ENCODE data around the gene RAI14. TPM values are rescaled to one million over a fixed set of nuclear protein-coding genes. Genes with fewer than 3 reads are reported as not detected.

The RAI14 gene
- total RNA-seq, 4 donors from 2014 or later, result 1.1 to 3.6 (median 1.7) TPM

DNA sequence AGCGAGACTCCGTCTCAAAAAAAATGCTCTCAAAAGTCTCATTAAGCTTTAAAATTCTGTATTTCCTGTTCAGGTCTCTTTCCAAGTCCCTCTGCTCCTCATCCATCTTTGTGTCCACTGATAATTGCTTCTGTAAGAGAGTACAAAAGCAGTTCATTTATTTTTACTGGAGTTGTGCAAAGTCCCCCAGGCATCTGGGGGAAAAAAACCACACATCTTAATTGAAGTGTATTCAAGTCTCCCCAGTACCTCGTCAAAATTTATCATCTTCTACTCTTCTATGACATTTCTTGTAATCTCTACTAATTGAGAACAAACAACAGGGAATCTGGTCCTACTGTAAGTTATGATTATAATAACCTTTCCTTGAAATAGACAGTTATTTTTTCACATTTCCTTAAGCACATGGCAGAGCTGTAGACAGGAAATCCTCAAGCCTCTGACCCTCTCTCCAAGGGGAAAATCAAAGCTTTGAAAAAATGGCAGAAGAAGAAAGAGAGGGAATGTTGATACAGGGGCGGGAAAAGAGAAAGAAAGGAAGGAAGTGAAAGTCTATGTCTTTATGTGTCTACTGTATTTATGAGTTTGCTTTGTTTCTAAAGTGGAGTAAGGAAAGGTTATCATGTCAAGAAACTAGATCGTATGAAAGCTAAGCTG, 51.5 kb downstream of the RAI14 start:
- Histone ChIP-seq H3K9me3 (no peaks in the 10 kb centered on the region), H3K27ac (no peak overlapping the region), H3K27me3 (no peaks in the 10 kb centered on the region), H3K36me3 (no peaks in the 10 kb centered on the region), H3K4me3 (no peak overlapping the region), H3K4me1 (no peaks in the 10 kb centered on the region)
- no peak for ATAC-seq
- TF ChIP-seq, protein P1, sequence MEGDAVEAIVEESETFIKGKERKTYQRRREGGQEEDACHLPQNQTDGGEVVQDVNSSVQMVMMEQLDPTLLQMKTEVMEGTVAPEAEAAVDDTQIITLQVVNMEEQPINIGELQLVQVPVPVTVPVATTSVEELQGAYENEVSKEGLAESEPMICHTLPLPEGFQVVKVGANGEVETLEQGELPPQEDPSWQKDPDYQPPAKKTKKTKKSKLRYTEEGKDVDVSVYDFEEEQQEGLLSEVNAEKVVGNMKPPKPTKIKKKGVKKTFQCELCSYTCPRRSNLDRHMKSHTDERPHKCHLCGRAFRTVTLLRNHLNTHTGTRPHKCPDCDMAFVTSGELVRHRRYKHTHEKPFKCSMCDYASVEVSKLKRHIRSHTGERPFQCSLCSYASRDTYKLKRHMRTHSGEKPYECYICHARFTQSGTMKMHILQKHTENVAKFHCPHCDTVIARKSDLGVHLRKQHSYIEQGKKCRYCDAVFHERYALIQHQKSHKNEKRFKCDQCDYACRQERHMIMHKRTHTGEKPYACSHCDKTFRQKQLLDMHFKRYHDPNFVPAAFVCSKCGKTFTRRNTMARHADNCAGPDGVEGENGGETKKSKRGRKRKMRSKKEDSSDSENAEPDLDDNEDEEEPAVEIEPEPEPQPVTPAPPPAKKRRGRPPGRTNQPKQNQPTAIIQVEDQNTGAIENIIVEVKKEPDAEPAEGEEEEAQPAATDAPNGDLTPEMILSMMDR (IDR thresholded peaks at IDR 0.05 in 4 of 5, conservative IDR thresholded peaks at IDR 0.05 in 1 of 5), result no peak
- TF ChIP-seq POLR2A (IDR thresholded peaks at IDR 0.05), result no peak
- in situ Hi-C loops (cut with MboI; ENCODE audit: low sequenced_read_pairs in 4 of 4), result no loop called here
- no peak for DNase-seq
- intact Hi-C loops (cut with DNase I; ENCODE audit: low total_unique reads), result no loop called here

DNA sequence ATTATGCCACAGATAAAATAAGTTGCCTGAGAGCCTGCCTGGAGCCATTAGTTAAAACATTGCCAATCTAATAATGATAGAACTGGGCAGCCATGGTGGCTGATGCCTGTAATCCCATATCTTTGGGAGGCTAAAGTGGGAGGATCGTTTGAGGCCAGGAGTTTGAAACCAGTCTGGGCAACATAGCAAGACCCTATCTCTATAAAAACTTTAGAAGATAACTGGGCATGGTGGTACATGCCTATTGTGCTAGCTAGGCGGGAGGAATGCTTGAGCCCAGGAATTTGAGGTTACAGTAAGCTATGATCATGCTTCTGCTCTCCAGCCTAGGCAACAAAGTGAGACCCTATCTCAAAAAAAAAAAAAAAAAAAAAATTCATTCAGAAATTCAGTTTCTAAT, 52.6 kb downstream of the RAI14 start:
- intact Hi-C loops (cut with DNase I; ENCODE audit: low total_unique reads), result no loop called here
- TF ChIP-seq POLR2A (IDR thresholded peaks at IDR 0.05), result no peak
- TF ChIP-seq, protein P1 (IDR thresholded peaks at IDR 0.05 in 4 of 5, conservative IDR thresholded peaks at IDR 0.05 in 1 of 5), result no peak
- no peak overlapping the region for H3K4me3 ChIP-seq
- no peak for DNase-seq
- H3K27ac ChIP-seq, result no peak overlapping the region
- H3K27me3 ChIP-seq, result no peaks in the 10 kb centered on the region
- H3K4me1 ChIP-seq, result no peaks in the 10 kb centered on the region
- H3K9me3 ChIP-seq, result no peaks in the 10 kb centered on the region
- ATAC-seq, result no peak
- in situ Hi-C loops (cut with MboI; ENCODE audit: low sequenced_read_pairs in 4 of 4), result no loop called here
- H3K36me3 ChIP-seq, result no peaks in the 10 kb centered on the region

DNA sequence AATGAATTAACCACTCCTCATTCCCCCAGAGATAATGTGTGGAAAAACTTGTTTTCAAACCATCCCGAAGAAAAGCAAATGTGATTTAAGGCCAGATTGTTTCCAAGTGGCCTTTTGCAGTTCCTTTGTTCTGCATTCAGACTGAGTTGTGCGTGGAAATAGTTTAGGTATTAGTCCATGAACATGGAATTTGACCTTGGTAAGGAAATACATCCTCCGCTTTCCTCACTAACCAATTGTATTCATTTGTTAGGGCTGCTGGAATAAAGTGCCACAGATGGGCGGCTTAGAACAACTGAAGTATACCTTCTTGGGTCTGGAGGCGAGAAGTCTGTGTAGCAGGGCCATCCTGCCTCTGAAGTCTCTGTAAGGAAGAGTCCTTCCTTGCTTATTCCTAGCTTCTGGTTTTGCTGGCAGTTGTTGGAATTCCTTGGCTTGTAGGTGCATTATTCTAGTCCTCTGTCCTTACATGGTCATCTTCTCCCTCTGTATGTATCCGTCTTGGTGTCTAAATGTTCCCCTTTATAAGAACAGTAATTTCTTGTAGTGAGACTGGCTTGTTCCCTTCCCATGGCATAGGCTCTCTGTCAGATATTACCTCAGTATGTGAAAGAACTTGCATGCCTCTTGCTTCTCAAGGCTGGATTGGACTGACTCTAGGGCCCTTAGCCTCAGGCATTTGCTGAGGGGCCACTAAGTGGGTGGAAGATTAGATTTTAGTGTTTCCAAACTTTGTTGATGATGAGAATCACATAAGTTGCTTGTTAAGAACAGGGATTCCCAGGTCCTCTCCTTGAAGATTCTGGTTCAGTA, 53.9 kb downstream of the RAI14 start:
- no peaks in the 10 kb centered on the region for H3K4me1 ChIP-seq
- ATAC-seq (no peak), DNase-seq (no peak)
- H3K27me3 ChIP-seq, result no peaks in the 10 kb centered on the region
- no peak overlapping the region for H3K27ac ChIP-seq
- no peaks in the 10 kb centered on the region for H3K36me3 ChIP-seq
- in situ Hi-C loops (cut with MboI; ENCODE audit: low sequenced_read_pairs in 4 of 4), result no loop called here
- intact Hi-C loops (cut with DNase I; ENCODE audit: low total_unique reads), result no loop called here
- TF ChIP-seq, protein P1 (IDR thresholded peaks at IDR 0.05 in 4 of 5, conservative IDR thresholded peaks at IDR 0.05 in 1 of 5), result no peak
- TF ChIP-seq POLR2A (IDR thresholded peaks at IDR 0.05), result no peak
- no peak overlapping the region for H3K4me3 ChIP-seq
- H3K9me3 ChIP-seq, result no peaks in the 10 kb centered on the region

DNA sequence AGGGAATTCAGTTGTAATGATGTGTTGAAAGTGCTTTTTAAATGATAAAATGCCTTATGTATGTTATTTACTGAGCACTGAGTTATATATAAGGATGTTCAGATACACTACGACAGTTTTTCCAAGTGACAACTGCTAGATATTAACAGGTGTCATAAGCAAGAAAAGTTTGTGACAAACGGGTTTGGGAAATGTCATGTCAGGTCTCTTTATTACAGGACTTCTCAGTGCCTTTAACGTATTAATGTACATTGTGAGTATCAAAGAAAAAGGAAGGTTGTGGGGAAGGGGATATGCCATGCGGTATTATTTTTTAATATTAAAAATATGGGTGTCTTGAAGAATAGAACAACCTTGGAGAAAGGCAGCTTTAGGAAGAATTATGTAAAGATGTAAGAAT, 56.4 kb downstream of the RAI14 start:
- intact Hi-C loops (cut with DNase I; ENCODE audit: low total_unique reads) (no loop called here), in situ Hi-C loops (cut with MboI; ENCODE audit: low sequenced_read_pairs in 4 of 4) (no loop called here)
- DNase-seq (no peak), ATAC-seq (no peak)
- Histone ChIP-seq H3K4me1 (no peaks in the 10 kb centered on the region), H3K27ac (no peak overlapping the region), H3K36me3 (no peaks in the 10 kb centered on the region), H3K9me3 (no peaks in the 10 kb centered on the region), H3K4me3 (no peak overlapping the region), H3K27me3 (no peaks in the 10 kb centered on the region)
- TF ChIP-seq, protein P1 (IDR thresholded peaks at IDR 0.05 in 4 of 5, conservative IDR thresholded peaks at IDR 0.05 in 1 of 5), result no peak
- TF ChIP-seq POLR2A (IDR thresholded peaks at IDR 0.05), result no peak
